HCT116 (cell line): ENCODE measurements around the gene OSER1. TPM values are rescaled to one million over a fixed set of nuclear protein-coding genes. Genes with fewer than 3 reads are reported as not detected.

ENCODE experiments used
- ATAC-seq: fragments of 200-7000 bp; cut with Tn5 transposase; 2 replicates; pipeline ENCODE4 v1.9.1; 2020; ENCODE audit warnings: mild to moderate bottlenecking, moderate library complexity
- BruUV-seq: library from RNA; stranded (reverse); fragments of 400-500 nt; replicated peaks from 2 replicates; lab custom pipeline; 2021; lab: Mats Ljungman, UMichigan
- CTCF ChIA-PET: fragments of 300-600 bp; sonication (Branson Sonifier 250); formaldehyde crosslinking; loops from one replicate; lab custom pipeline; 2021; ENCODE audit warnings: antibody characterized with exemption; lab: Charles Lee
- POLR2A ChIA-PET: fragments of 300-600, 350-600 bp; sonication (Branson Sonifier 250); formaldehyde crosslinking; loops from one replicate; lab custom pipeline; 2021; ENCODE audit warnings: antibody characterized with exemption; lab: Charles Lee
- RAD21 ChIA-PET, 2 experiments: fragments of 300-600 bp; sonication (Branson Sonifier 250); formaldehyde crosslinking; loops; one replicate each; lab custom pipeline; 2023; ENCODE audit warnings: low total read pairs in 2 of 2; ENCODE audit not compliant: uncharacterized antibody in 2 of 2, unreplicated experiment in 2 of 2, low non-redundant PET in 1 of 2; lab: Charles Lee
- DNase-seq: peaks from one replicate; pipeline ENCODE4 v3.0.0-alpha.2; 2010; ENCODE audit warnings: low read depth, low spot score
- H2AFZ ChIP-seq: fragments of 200-600 bp; shearing (Covaris generic), sonication (generic); 2 replicates; pipeline ENCODE4 v1.6.1; 2017; ENCODE audit warnings: low read depth, mixed run types, mixed read lengths, antibody characterized with exemption, low read length; ENCODE audit not compliant: poor library complexity, severe bottlenecking
- H3K27ac ChIP-seq: 2 replicates; pipeline ENCODE4 v1.5.1; 2012; ENCODE audit warnings: low read depth, low read length
- H3K27me3 ChIP-seq: fragments of 200-600 bp; sonication (generic); 2 replicates; pipeline ENCODE4 v1.6.1; 2016; ENCODE audit warnings: mixed run types, low read length, mixed read lengths; ENCODE audit not compliant: insufficient read depth
- H3K36me3 ChIP-seq, 2 experiments: fragments of 200-500 bp in 1 of 2; fragments of 200-600 bp in 1 of 2; sonication (Bioruptor generic) in 1 of 2; sonication (generic) in 1 of 2; 2 replicates each; pipeline versions ENCODE4 v1.5.1 to v1.6.1; 2014 to 2016; ENCODE audit warnings: low read length in 2 of 2, inconsistent platforms in 1 of 2, mixed read lengths in 1 of 2, mixed run types in 1 of 2; ENCODE audit not compliant: insufficient read depth in 2 of 2, control insufficient read depth in 1 of 2
- H3K4me1 ChIP-seq, 2 experiments: fragments of 200-600 bp in 1 of 2; sonication (generic) in 1 of 2; 2 replicates each; pipeline versions ENCODE4 v1.5.1 to v1.6.1; 2012 to 2017; ENCODE audit warnings: low read length in 2 of 2, inconsistent platforms in 1 of 2, mild to moderate bottlenecking in 1 of 2, mixed read lengths in 1 of 2, mixed run types in 1 of 2, moderate library complexity in 1 of 2; ENCODE audit not compliant: insufficient read depth in 2 of 2, control insufficient read depth in 1 of 2
- H3K4me2 ChIP-seq: fragments of 200-600 bp; sonication (generic); 2 replicates; pipeline ENCODE4 v1.6.1; 2017; ENCODE audit warnings: mixed run types, low read length, mixed read lengths
- H3K4me3 ChIP-seq, 2 experiments: fragments of 200-600 bp in 1 of 2; sonication (generic) in 1 of 2; replicated peaks in 1 of 2; 2 replicates each; pipeline ENCODE4 v1.5.1; 2011 to 2016; ENCODE audit warnings: low read length in 2 of 2, control low read depth in 1 of 2, low read depth in 1 of 2, mild to moderate bottlenecking in 1 of 2, mixed read lengths in 1 of 2, mixed run types in 1 of 2
- H3K79me2 ChIP-seq: fragments of 200-600 bp; sonication (generic); 2 replicates; pipeline ENCODE4 v1.6.1; 2017; ENCODE audit warnings: mild to moderate bottlenecking, mixed run types, low read length, moderate library complexity, mixed read lengths; ENCODE audit not compliant: insufficient read depth
- H3K9ac ChIP-seq: fragments of 200-600 bp; sonication (generic); 2 replicates; pipeline ENCODE4 v1.6.1; 2016; ENCODE audit warnings: low read length, mixed read lengths
- H3K9me2 ChIP-seq: fragments of 200-600 bp; sonication (generic), shearing (Covaris generic); 2 replicates; pipeline ENCODE4 v1.6.1; 2017; ENCODE audit warnings: mixed run types, mild to moderate bottlenecking, moderate library complexity; ENCODE audit not compliant: insufficient read depth
- H3K9me3 ChIP-seq, 2 experiments: fragments of 200-500 bp in 1 of 2; fragments of 200-600 bp in 1 of 2; sonication (Bioruptor generic) in 1 of 2; sonication (generic) in 1 of 2; 2 replicates each; pipeline ENCODE4 v1.6.1; 2014 to 2017; ENCODE audit warnings: low read length in 2 of 2, mixed read lengths in 2 of 2, inconsistent platforms in 1 of 2, low read depth in 1 of 2, mild to moderate bottlenecking in 1 of 2, mixed run types in 1 of 2, moderate library complexity in 1 of 2; ENCODE audit not compliant: control insufficient read depth in 1 of 2, insufficient read depth in 1 of 2
- H4K20me1 ChIP-seq: fragments of 200-600 bp; sonication (generic), shearing (Covaris generic); 2 replicates; pipeline ENCODE4 v1.6.1; 2017; ENCODE audit warnings: mixed run types, mild to moderate bottlenecking, moderate library complexity; ENCODE audit not compliant: insufficient read depth
- CEBPB ChIP-seq: IDR thresholded peaks from 2 replicates; pipeline ENCODE4 v1.6.1; 2012; ENCODE audit warnings: low read depth
- FOSL1 ChIP-seq: IDR thresholded peaks from 2 replicates; pipeline ENCODE4 v1.6.1; 2012; ENCODE audit warnings: low read depth
- JUND ChIP-seq: IDR thresholded peaks from 2 replicates; pipeline ENCODE4 v1.6.1; 2012
- RAD21 ChIP-seq: IDR thresholded peaks from 2 replicates; pipeline ENCODE4 v1.6.1; 2012; ENCODE audit warnings: low read depth, mild to moderate bottlenecking
- ZFX ChIP-seq: fragments of 450-650 bp; IDR thresholded peaks from 2 replicates; pipeline ENCODE4 v1.6.1; 2017
- intact Hi-C: fragments of 100-400 bp; cut with micrococcal nuclease; formaldehyde crosslinking; loops from 2 replicates; pipeline ENCODE4 v1.10.0; 2022
- total RNA-seq: library from RNA; stranded (reverse); gene quantifications from one replicate; pipeline ENCODE4 v1.2.1, GENCODE V29; 2021; ENCODE audit not compliant: unreplicated experiment
- TF ChIP-seq, protein P1 (sequence below): IDR thresholded peaks from 2 replicates; pipeline ENCODE4 v1.6.1; 2012; ENCODE audit warnings: low read depth
- TF ChIP-seq, protein P2 (sequence below), 3 experiments: fragments of 200-600 bp in 1 of 3; sonication (generic) in 1 of 3; IDR thresholded peaks in 2 of 3; conservative IDR thresholded peaks in 1 of 3; 2 replicates each; pipeline ENCODE4 v1.5.1; 2012 to 2017; ENCODE audit warnings: low read depth in 2 of 3, low read length in 2 of 3, antibody characterized with exemption in 1 of 3, borderline replicate concordance in 1 of 3, control low read depth in 1 of 3, mild to moderate bottlenecking in 1 of 3, mixed read lengths in 1 of 3, mixed run types in 1 of 3, moderate library complexity in 1 of 3; ENCODE audit not compliant: insufficient read depth in 1 of 3

The OSER1 gene
- total RNA-seq, 1 experiment from 2014 or later, result 28.4 TPM

GRCh38 chr20:44215125-44215524, 4.6 kb upstream of the OSER1 start:
- Histone ChIP-seq H3K4me1 (peaks cover 7 to 9% of the 10 kb centered on the region in 2 experiments), H4K20me1 (no peaks in the 10 kb centered on the region), H3K9ac (no peak overlapping the region), H3K27ac (no peak overlapping the region), H3K36me3 (no peaks in the 10 kb centered on the region; a peak in 1 of 4 replicates), H3K4me2 (no peak overlapping the region), H3K9me3 (no peaks in the 10 kb centered on the region), H3K79me2 (peaks cover 3% of the 10 kb centered on the region)
- BruUV-seq, result no TSS peak
- RAD21 ChIA-PET, result no interaction called here
- peak; percentile 53 for ATAC-seq
- TF ChIP-seq ZFX, result no peak
- TF ChIP-seq, protein P1, sequence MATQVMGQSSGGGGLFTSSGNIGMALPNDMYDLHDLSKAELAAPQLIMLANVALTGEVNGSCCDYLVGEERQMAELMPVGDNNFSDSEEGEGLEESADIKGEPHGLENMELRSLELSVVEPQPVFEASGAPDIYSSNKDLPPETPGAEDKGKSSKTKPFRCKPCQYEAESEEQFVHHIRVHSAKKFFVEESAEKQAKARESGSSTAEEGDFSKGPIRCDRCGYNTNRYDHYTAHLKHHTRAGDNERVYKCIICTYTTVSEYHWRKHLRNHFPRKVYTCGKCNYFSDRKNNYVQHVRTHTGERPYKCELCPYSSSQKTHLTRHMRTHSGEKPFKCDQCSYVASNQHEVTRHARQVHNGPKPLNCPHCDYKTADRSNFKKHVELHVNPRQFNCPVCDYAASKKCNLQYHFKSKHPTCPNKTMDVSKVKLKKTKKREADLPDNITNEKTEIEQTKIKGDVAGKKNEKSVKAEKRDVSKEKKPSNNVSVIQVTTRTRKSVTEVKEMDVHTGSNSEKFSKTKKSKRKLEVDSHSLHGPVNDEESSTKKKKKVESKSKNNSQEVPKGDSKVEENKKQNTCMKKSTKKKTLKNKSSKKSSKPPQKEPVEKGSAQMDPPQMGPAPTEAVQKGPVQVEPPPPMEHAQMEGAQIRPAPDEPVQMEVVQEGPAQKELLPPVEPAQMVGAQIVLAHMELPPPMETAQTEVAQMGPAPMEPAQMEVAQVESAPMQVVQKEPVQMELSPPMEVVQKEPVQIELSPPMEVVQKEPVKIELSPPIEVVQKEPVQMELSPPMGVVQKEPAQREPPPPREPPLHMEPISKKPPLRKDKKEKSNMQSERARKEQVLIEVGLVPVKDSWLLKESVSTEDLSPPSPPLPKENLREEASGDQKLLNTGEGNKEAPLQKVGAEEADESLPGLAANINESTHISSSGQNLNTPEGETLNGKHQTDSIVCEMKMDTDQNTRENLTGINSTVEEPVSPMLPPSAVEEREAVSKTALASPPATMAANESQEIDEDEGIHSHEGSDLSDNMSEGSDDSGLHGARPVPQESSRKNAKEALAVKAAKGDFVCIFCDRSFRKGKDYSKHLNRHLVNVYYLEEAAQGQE, result no peak
- TF ChIP-seq, protein P2, sequence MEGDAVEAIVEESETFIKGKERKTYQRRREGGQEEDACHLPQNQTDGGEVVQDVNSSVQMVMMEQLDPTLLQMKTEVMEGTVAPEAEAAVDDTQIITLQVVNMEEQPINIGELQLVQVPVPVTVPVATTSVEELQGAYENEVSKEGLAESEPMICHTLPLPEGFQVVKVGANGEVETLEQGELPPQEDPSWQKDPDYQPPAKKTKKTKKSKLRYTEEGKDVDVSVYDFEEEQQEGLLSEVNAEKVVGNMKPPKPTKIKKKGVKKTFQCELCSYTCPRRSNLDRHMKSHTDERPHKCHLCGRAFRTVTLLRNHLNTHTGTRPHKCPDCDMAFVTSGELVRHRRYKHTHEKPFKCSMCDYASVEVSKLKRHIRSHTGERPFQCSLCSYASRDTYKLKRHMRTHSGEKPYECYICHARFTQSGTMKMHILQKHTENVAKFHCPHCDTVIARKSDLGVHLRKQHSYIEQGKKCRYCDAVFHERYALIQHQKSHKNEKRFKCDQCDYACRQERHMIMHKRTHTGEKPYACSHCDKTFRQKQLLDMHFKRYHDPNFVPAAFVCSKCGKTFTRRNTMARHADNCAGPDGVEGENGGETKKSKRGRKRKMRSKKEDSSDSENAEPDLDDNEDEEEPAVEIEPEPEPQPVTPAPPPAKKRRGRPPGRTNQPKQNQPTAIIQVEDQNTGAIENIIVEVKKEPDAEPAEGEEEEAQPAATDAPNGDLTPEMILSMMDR (IDR thresholded peaks at IDR 0.05 in 2 of 3, conservative IDR thresholded peaks at IDR 0.05 in 1 of 3; ENCODE audit: borderline replicate concordance in 1 of 3, insufficient read depth in 1 of 3, low read depth in 2 of 3, low read length in 2 of 3), result peak; percentile 74 to 94 (median 88); a peak in 5 of 6 replicates
- no peak for TF ChIP-seq JUND
- TF ChIP-seq RAD21, result peak; percentile 89
- no peak for TF ChIP-seq FOSL1
- TF ChIP-seq CEBPB, result no peak
- TF ChIP-seq, all 23 proteins: peak for 2
- no peak overlapping the region for H2AFZ ChIP-seq
- intact Hi-C loops, result loop anchor here (1.0 to 2.0 kb wide), 3 partner anchors 96 to 468 kb away; partner anchors contain the start of gene FITM2
- no peaks in the 10 kb centered on the region for H3K27me3 ChIP-seq
- no peaks in the 10 kb centered on the region for H3K9me2 ChIP-seq
- CTCF ChIA-PET, result interaction anchor here (0.8 to 6.9 kb wide), 7 partner anchors 97 to 256 kb away, joined by 3 to 114 read pairs (median 22); partner anchors contain the start of gene FITM2
- H3K4me3 ChIP-seq, result no peak overlapping the region
- POLR2A ChIA-PET, result no interaction called here
- DNase-seq, result peak; percentile 28
